Kasumi-1 (cell line): ENCODE data around the gene ALS2.
"Not testable (repeated sequence)": the region's sequence is repeated elsewhere in the genome, so short reads cannot be mapped to it uniquely, and the experiment has no call there.

ENCODE experiments used
- DNase-seq, 2 experiments: peaks; one replicate each; lab custom pipeline; 2025; lab: John Stamatoyannopoulos, UW

The ALS2 gene

DNA sequence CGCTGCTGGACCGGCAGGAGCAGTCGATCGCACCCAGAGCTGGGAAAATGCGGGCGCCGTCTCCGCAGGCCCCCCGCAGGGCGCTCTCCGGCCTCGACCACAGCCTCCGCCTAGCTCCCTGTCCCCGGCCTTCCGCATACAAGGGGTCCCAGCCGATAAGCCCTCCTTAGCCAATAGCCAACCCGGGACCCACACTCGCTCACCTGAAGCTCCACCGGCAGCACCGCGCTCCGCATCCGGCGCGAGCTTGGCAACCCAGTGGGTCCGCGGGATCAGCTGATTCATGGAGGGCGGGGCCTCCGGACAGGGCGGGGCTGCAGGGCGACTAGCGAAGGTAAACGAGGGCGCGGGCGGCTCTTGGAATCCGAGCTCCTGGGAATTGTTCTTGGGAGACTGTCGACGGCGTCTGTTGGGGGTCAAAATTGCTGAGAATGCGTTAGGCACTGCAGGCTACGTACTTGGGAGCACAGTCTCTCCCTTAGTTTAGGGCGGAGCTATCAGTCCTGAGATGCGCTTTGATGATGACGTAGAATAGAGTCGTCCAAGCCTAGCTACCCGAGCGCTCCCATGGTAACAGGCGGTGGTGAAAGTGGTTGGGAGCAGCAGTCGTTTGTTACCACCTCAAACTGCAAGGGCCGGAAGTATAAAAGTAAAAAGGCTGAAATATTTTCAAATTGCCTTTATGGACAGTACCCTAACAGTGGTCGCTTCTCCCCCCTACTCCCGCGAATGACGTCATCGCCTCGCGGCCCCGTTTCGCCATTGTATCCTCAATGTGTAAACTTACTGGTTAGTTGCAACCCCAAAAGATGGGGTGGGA is at the start of gene ALS2:
TSS of gene ALS2 (minus strand) at position 260 of the 820 bp plus-strand sequence. CDS start 12,048 bp downstream, outside the sequence.
- peak; percentile 98 to 99 for DNase-seq

DNA sequence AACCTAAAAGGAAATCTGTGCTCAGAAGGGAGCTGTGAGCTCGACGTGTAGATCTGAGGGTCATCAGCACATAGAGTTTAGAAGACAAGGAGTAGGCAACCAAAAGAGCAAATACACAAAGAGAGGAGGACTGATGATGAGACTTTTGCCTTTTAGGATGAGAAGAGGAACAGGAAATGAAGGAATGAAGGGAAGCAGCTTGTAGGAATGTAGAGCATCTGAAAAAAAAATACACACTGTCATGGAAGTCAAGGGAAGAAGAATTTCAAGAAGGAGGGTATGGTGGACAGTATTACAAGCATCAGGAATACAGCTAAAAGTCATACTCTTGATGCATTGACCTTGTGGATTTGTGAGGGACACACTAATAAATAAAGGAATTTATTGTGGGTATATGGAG is 47.5 kb upstream of the ALS2 start:
- DNase-seq: no peak

DNA sequence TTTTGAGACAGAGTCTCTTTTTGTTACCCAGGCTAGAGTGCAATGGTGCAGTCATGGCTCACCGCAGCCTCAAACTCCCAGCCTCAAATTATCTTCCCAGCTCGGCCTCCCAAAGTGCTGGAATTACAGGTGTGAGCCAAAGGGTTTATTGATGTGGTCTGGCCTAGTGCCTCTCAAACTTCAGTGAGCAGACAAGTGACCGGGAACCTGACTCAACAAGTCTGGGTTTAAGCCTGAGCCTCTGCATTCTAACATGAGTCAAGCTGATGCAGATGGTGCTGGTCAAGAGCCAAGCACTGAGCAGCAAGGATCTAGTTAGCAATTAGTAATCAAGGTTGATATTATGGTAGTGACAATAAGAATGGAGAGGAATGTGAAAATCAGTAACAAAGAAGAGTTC is 46.9 kb upstream of the ALS2 start:
- no peak for DNase-seq

DNA sequence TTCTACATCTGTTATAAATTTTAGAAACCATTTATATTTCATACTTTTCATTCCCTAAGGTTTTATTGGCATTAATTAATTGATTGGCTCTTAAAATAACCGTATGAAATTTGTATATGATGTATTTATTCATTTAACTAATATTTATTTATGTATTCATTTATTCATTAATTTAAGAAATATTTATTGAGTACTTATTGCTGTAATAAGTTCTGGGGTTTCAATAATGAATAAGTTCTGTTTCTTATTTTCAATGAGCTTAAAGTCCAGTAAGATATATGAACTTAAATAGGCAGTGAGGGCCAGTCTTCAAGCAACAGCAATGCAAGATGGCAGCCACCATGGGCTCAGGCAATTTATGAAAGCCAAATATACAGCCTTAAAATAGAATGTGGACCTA is 43.5 kb upstream of the ALS2 start:
- no peak for DNase-seq

DNA sequence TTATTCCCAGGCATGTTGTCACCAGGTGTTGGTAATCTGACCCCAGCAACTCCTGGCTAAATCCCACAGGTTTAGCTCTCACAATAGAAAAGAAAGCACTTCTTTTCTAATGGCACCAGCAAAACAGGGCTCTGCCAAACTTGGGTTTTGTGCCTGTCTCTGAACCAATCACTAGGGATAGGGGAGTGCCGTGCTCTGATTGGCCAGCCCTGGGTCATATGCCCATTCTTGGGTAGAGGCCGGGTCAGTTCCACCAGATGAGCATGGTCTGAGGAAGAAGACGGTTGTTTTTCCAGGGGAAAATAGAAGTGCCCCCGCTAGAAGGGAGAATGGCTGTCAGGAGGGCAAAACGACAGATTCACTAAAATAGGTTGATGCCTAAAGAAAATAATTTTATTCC is 40.3 kb upstream of the ALS2 start:
- no peak for DNase-seq

DNA sequence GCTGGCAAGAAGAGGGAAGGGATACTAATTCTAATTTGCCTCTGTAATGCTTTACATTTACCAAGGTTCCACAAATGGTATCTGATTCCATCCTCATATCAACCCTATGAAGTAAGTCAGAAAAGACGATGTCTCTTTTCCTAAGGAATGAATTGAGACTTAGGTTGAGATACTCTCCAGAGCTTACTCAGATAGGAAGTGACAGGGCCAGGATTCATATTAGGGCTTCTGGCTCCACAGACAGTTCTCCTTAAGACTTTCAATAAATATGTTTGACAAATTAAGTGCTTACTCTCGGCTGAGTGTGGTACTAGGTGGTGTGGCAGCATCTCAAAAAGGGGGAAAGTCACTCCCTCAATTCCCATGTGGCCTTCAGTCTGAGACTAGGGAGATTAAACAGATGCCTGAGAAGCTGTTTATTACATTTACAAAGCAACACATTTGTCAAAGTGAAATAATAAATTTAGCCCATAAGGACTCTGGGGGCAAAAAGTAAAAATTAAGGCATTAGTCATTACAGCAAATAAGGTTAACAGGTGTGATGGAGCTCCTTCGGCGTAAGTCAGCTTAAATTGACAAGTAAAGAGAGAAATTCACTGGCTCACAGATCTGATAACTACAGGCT is 39.8 kb upstream of the ALS2 start:
- DNase-seq: no peak

DNA sequence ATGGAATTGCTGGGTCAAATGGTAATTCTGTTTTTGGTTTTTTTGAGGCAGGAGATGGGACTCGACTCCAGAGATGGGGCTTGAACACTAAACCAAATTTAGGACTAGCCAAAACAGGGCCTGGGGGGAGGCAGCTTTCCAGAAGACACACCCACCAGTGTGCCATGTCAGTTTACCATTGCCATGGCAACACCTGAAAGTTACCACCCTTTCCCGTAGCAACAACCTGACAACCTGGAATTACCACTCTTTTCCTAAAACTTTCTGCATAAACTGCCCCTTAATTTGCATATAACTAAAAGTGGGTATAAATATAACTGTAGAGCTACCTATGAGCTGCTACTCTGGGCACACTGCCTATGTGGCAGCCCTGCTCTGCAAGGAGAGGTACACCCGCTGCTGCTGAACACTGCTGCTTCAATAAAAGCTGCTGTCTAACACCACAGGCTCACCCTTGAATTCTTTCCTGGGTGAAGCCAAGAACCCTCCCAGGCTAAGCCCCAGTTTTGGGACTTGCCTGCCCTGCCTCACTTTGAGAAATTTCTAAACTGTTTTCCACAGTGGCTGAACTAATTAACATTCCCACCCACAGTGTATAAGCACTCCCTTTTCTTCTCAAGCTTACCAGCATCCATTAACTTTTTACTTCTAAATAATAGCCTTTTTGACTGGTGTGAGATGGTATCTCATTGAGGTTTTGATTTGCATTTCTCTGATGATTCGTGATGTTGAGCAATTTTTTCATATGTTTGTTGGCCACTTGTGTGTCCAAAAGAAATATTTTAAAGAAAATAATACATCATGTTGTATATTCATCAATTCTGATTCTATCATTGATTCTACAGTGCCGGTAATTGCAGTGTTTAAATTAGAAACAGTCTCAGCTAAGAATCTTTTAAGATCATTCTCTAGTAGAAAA is 36.2 kb upstream of the ALS2 start:
- no peak for DNase-seq

DNA sequence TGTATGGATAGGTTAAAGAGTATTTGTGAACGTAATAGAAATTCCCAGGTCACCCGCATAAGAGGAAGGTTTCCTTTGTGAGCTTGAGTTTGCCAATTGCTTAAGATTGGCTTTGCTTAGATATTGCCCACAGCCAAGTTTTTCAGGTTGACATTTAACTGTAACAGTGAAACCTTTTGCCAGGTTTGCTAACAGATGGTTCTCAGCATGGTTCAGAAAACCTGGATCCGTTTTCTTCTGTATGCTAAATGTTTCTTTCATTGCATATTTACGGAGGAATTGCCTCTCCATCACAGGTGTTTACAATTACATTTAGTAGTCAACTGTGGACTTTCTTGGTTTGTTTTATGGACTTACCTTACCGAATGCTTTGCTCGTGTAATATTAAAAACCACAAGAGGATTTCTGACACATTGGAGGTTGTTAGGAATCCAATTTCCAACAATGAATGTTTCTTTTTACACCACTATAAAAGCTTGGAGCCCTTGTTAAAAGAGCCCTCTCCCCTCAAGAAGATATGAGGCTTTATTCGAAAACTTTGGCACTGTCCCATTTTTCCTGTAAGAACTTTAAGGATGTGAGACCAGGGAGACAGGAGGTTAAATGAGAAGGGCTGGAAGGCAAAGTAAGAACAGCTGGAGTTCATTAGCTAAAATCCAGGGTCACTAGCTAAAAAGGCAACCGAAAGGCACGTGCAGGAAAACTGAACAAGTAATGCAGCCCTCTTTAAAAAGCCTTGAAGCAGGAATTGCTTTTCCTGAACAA is 33.4 kb upstream of the ALS2 start:
- no peak for DNase-seq

DNA sequence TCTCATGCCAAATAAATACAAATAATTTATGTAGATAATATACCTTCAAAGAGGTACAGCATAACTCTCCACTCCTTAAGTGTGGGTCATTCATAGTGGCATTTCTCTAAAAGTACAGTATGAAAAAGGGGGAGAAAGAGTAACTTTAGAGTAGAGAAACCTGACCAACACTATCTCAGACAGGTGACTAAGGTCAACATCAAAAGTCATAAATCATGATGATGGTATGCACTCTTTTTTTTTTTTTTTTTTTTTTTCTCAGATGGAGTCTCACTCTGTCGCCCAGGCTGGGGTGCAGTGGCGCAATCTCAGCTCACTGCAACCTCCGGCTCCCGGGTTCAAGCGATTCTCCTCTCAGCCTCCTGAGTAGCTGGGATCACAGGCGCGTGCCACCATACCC is 29.9 kb upstream of the ALS2 start:
- DNase-seq: not testable (repeated sequence)

DNA sequence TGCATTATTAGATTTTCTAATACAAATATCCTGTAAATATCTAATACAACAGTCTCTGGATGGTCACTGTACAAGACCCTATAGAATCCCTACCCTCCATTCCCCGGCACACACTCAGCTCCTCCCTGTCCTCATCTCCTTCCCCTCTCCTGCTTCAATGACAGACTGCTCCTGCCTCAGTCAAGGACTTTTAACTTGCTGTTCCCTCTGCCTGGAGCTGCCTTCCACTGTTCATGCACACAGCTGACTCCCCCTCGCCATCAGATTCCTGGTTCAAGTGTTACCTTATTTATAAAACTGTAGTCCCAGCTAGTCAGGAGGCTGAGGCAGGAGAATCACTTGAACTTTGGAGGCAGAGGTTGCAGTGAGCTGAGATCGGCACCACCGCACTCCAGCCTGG is 28.9 kb upstream of the ALS2 start:
- no peak for DNase-seq

DNA sequence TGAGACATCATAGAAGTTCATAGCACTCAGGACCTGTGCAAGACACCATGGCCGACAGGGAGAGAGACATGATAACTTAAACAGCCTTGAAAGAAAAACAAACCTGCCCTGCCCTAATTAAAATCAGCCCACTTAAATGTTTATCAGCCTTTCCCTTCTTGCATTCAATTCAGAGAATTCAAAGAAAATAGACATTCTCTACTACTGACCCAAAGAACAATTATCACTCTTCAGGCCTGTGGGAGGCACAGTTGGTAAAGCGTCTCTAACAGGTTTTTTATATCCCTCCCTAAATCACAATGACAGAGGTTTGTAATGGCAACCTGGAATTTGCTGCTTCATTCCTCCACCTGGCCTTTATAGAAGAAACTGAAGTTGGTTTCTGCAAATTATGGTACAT is 27.3 kb upstream of the ALS2 start:
- no peak for DNase-seq

DNA sequence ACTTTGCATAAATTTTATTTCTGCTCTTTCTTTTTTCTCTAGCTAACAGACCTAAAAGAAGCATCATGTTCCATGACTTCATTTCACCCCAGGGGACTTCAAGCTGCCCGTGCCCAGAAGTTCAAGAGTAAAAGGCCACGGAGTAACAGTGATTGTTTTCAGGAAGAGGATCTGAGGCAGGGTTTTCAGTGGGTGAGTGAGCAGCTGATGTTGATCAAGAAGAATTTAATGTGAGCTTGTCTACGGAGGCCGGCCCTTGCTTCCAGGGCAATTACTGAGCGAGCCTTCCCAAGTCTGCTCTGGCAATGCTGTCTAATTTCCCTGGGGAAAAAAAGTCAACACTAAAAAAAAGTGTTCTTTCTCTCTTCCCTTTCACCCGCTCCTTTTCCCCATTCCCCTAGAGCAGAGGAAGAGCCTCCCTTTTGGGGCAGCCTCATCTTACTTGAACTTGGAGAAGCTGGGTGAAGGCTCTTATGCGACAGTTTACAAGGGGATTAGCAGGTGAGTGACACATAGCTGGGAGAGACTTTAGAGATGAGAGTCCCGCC is 26.8 kb upstream of the ALS2 start:
- no peak for DNase-seq

DNA sequence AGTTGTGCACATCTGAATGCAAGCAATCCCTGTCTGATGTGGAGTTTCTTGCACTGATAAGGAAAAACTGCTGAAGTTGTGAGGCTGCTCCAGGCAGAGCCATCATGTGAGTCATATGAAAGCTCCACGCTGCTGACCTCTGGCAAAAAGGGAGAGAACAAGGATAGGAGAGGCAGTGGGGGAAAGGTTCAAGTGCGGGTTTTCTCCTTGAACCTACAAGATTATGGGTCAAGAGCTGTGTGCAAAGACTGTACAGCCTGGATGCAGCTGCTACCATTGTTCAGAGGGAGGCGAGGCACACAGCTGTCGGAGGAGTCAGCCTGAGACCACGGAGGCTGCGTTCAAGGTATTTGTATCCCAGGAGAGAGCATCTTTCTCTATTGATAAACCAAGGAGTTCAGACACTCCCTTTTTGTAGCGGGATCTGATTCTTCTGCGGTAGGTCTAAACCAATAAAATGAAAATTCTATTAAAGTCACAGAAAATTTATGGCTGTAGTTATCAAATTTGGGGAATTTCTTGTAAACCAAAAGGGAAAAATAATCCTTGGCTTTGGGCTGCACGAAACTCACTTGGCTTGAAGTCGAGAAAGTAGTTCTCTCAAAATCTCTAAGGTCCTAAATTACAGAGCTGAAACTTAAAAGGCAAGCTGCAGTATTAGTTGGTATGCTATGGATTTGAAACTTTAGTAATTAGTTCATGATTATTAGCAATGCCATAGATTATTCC is 25.9 kb upstream of the ALS2 start, which contains the start of gene CDK15:
TSS of gene CDK15 (plus strand) at position 96 of the 729 bp plus-strand sequence. CDS start at position 224, 128 bp downstream.
- DNase-seq: no peak

DNA sequence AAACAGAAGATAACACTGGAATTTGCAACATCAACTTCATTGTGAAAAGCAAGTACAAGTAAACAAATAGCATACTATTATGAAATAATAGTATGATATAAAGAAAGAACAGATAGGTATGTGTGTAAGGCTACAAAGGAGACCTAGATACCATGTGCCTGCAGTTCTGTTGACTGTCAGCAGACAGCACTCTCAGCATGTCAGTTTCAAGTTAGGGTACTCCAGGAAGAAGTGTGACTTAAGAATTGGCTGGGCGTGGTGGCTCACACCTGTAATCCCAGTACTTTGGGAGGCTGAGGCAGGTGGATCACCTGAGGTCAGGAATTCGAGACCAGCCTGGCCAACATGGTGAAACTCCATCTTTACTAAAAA is 18.2 kb upstream of the ALS2 start:
- peak; percentile 47 to 60 for DNase-seq

DNA sequence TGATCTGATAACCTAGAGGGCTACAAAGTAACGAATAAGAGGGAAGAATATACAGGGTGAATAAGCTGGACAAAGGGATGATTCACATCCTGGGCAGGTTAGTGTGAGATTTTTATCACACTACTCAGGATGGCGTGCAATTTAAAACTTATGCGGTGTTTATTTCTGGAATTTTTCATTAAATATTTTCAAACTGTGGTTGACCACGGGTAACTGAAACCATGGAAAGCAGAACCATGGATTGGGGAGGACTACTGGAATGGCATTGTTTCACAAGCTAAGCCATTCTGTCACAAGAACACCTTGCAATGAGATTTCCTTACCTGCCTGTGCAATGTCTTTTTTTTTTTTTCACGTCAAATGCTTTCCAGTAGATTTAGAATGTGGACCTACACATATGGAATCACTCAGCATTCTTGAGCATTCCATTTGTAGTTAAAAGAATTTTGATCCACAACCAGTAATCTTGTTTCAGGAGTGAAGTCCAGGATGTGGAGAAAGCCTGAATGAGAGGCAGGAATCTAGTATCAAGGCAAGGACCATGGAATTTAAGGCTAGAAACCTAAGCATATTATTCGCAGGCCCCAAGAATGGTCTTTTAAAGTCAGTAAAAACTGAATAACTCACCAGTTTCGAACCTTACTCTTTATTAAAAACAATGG is 17.6 kb upstream of the ALS2 start:
- no peak for DNase-seq

DNA sequence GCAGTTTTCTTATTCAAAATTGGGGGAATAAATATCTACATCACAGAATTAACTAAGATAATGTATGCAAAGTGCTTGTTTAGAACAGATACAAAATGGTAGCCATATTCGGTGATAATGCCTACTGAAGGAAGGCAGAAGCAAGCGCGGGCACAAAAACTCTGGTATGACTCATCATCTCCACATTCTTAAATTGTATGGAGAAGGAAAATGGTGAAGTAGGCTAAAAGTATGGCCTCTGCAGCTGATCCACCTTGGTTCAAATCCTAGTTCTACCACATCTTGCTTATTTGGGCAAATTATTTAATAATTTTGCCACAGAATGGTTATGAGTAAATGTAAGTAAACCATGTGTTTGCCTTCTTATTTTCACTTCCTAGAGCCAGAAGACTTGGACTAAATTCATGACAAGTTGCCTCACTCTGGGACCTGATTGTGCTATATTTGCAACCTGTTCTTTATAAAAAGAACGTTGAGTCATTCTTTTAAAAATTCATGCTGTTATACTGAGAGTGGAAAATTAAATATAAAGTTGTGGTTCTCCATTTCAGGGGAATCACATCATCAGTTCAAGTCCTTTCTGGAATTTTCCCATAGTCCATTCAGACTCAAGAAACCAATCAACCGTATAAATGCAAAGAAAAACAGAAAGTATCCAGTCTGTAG is 16.6 kb upstream of the ALS2 start:
- DNase-seq: no peak

DNA sequence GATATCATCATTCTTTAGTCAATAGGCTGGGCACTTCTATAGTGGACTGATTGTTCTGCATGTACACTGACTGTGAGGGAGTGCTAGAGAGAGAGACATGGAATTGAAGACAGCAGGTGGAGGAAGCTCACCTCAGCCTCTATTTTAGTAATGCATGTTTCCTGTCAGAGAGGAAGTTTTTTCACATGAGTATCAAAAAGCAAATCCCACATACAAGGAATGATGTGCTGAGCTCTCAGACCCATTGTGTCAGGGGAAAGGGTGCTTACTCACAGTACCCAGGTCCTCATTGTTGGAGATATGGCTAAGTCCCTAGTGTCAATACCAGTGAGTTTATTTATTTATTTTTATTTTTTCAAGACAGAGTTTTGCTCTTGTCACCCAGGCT is 15.7 kb upstream of the ALS2 start:
- no peak for DNase-seq

DNA sequence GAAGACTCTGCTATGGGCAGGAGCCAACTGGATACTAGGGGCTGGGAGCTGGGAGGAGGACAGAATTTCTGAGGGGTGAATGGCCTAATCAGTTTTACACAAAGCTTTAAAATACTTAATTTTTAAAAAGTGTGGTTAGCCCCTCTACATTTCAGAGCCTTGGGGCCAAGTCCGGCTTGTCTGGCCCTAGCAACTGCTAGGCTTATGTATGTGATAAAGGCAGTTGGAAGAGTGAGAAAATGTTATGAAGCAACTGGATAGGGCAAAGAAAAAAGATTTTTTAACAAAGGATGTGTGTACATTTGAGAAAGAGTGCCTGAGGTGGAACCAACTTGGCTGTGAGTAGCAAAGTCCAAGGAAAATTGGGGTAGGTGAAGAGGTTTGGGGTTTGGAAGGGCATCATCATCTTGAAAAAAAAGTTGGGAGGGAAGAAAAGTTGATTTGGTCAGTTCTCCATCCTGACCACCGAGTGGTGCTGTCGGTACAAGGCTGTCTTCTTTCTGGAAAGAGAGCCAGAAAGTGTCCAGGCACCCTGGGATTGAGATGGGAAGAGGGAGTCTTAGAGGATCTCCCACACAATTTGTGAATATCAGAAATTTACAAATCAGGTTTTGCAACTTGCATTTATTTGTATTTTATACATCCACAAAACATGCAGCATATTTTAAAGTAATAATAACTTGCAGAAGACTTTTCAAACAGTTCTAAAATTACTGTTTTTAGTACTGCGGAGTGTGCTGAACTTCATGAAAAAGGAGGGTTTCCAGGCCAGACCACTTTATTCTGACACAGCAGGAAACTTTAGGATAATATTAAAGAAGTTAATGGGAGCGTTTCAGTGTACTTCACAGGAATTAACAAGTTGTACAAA is 15.1 kb upstream of the ALS2 start:
- peak; percentile 77 to 87 for DNase-seq

DNA sequence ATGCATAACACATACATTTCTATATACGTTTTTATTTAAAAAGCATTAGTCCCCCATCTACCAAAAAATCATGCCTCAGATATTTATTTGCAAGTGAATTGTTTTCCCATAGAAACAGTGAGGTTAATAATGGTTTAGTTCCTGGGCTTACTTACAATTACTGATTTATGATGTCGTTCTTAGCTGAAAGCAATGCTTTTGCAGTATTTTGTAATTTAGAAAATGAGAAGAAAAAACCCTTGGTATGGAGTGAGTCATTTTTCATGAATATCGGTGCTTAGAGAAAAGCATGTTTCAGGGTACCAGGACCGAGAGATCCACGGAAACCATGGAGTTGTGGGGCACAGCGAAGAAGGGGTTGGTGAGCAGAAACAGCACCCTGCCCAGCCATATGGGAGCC is 13.6 kb upstream of the ALS2 start:
- DNase-seq: no peak
